Stomach (tissue), 9 donors: ENCODE data around the gene SPRR3. TPM values are rescaled to one million over a fixed set of nuclear protein-coding genes. Genes with fewer than 3 reads are reported as not detected.

Experiments
- DNase-seq, 2 donors: peaks; one replicate each; pipeline versions ENCODE4 v3.0.0 to v3.0.0-alpha.2; 2013 to 2019
- H3K27ac ChIP-seq, 5 donors: fragments of 200-600 bp in 4 of 5; sonication (generic) in 4 of 5; one replicate each; pipeline ENCODE4 v1.5.1; 2013 to 2019; ENCODE audit warnings: mild to moderate bottlenecking in 1 of 5, moderate library complexity in 1 of 5
- H3K27me3 ChIP-seq, 3 donors: fragments of 200-600 bp; sonication (generic); one replicate each; pipeline ENCODE4 v1.5.1; 2017 to 2019; ENCODE audit warnings: mixed run types in 1 of 3
- H3K36me3 ChIP-seq, 4 donors: fragments of 200-600 bp; sonication (generic); 1 replicate in 3 of 4; 2 replicates in 1 of 4; pipeline ENCODE4 v1.5.1; 2016 to 2019
- H3K4me1 ChIP-seq, 4 donors: fragments of 200-600 bp; sonication (generic); one replicate each; pipeline ENCODE4 v1.5.1; 2016 to 2019
- H3K4me3 ChIP-seq, 4 donors: fragments of 200-600 bp; sonication (generic) in 3 of 4; one replicate each; pipeline ENCODE4 v1.5.1; 2016 to 2019; ENCODE audit warnings: mild to moderate bottlenecking in 1 of 4
- H3K9me3 ChIP-seq, 4 donors: fragments of 200-600 bp; sonication (generic); one replicate each; pipeline ENCODE4 v1.5.1; 2016 to 2019
- CTCF ChIP-seq, 7 experiments: fragments of 450-650 bp in 4 of 7; fragments of 200-600 bp in 3 of 7; sonication (generic) in 3 of 7; IDR thresholded peaks; one replicate each; pipeline ENCODE4 v1.5.1; 2016 to 2019; ENCODE audit warnings: antibody characterized with exemption in 7 of 7, control low read depth in 2 of 7, mild to moderate bottlenecking in 1 of 7
- EP300 ChIP-seq: sonication (generic); formaldehyde crosslinking; IDR thresholded peaks from one replicate; pipeline ENCODE4 v1.6.1; 2017; ENCODE audit warnings: antibody characterized with exemption
- POLR2A ChIP-seq, 4 donors: fragments of 450-650 bp; IDR thresholded peaks; one replicate each; pipeline ENCODE4 v1.6.1; 2016; ENCODE audit warnings: antibody characterized with exemption in 4 of 4, control low read depth in 2 of 4, mild to moderate bottlenecking in 1 of 4, moderate library complexity in 1 of 4
- POLR2AphosphoS5 ChIP-seq, 3 donors: sonication (generic); formaldehyde crosslinking; IDR thresholded peaks; one replicate each; pipeline ENCODE4 v1.6.1; 2016; ENCODE audit warnings: antibody characterized with exemption in 3 of 3
- WGBS, 5 donors: extraction: QIAGEN DNeasy Blood & Tissue Kit in 3 of 5; methylation state at CpG; one replicate each; pipeline versions ENCODE4 v1.1.5 to v1.1.7; 2013 to 2018; 5-methylcytosine and 5-hydroxymethylcytosine counted together
- intact Hi-C: fragments of 100-400 bp; cut with DNase I; formaldehyde crosslinking; loops from one replicate; pipeline ENCODE4 v1.15.1; 2023; ENCODE audit warnings: low total_unique reads
- polyA plus RNA-seq, 3 donors: library from polyadenylated mRNA; stranded (reverse); fragments of 200-250 nt; gene quantifications; one replicate each; pipeline ENCODE4 v1.2.3, GENCODE V29; 2013
- total RNA-seq, 5 donors: library from RNA; depleted of rRNA; stranded (reverse); fragments of >200 nt; gene quantifications; one replicate each; pipeline versions ENCODE4 v1.1.0 to v1.2.3, GENCODE V29; 2014 to 2016
- donor health status: healthy with polysubstance abuse.
- donor health status: Bipolar disorder and iron deficiency.
- donor health status: healthy.

The SPRR3 gene
- total and polyA plus RNA-seq, 8 donors = 3.1 to 932 (median 12.8) TPM; not detected in 5

- H3K4me3 ChIP-seq = no peak overlapping the region
- H3K4me1 ChIP-seq = no peaks in the 10 kb centered on the region
- intact Hi-C loops = no loop called here
- no peaks in the 10 kb centered on the region for H3K36me3 ChIP-seq
- no peak overlapping the region for H3K27ac ChIP-seq
- 62 to 88% (median 80%) methylated on average over 2 of the region's 2 CpGs for WGBS, 5 donors
- H3K27me3 ChIP-seq = peaks cover 0 to 3% (median 0%) of the 10 kb centered on the region in 3 donors
- no peak for DNase-seq
- H3K9me3 ChIP-seq = no peaks in the 10 kb centered on the region
- TF ChIP-seq EP300 (no peak), POLR2AphosphoS5 (IDR thresholded peaks at IDR 0.05) (no peak), CTCF (IDR thresholded peaks at IDR 0.05) (no peak), POLR2A (IDR thresholded peaks at IDR 0.05) (no peak)
Measured at GRCh38 chr1:152969036-152969435, 32.5 kb upstream of the SPRR3 start.

GRCh38 chr1:152970495-152970894, 31.1 kb upstream of the SPRR3 start, which contains the start of gene SPRR4:
TSS of gene SPRR4 (plus strand) at chr1:152970648. CDS start at chr1:152971891, 1,243 bp downstream.
- WGBS, 5 donors = 88 to 93% (median 90%) methylated on average over 6 of the region's 6 CpGs
- no peak for DNase-seq
- TF ChIP-seq EP300 = no peak
- no peak for TF ChIP-seq POLR2A (IDR thresholded peaks at IDR 0.05)
- no peak for TF ChIP-seq POLR2AphosphoS5 (IDR thresholded peaks at IDR 0.05)
- no peak for TF ChIP-seq CTCF (IDR thresholded peaks at IDR 0.05)
- no peak within 1 kb of the TSS for H3K27ac ChIP-seq
- H3K36me3 ChIP-seq = no peaks in the 10 kb centered on the region
- no peaks in the 10 kb centered on the region for H3K9me3 ChIP-seq
- H3K4me1 ChIP-seq = no peaks in the 10 kb centered on the region
- intact Hi-C loops = no loop called here
- peaks cover 0 to 3% (median 0%) of the 10 kb centered on the region in 3 donors for H3K27me3 ChIP-seq
- H3K4me3 ChIP-seq = no peak within 1 kb of the TSS

- Histone ChIP-seq H3K9me3 (no peaks in the 10 kb centered on the region), H3K27me3 (peaks cover 0 to 3% (median 0%) of the 10 kb centered on the region in 3 donors), H3K36me3 (no peaks in the 10 kb centered on the region), H3K4me3 (no peak overlapping the region), H3K27ac (no peak overlapping the region), H3K4me1 (no peaks in the 10 kb centered on the region)
- 76 to 80% (median 79%) methylated on average over 4 of the region's 4 CpGs for WGBS, 5 donors
- DNase-seq = no peak
- intact Hi-C loops = no loop called here
- TF ChIP-seq EP300 (no peak), POLR2A (IDR thresholded peaks at IDR 0.05) (no peak), POLR2AphosphoS5 (IDR thresholded peaks at IDR 0.05) (no peak), CTCF (IDR thresholded peaks at IDR 0.05) (no peak)
Measured at GRCh38 chr1:152972196-152972886, 29.2 kb upstream of the SPRR3 start.

GRCh38 chr1:152976688-152977087, 24.9 kb upstream of the SPRR3 start:
- Histone ChIP-seq H3K4me3 (no peak overlapping the region), H3K27ac (no peak overlapping the region), H3K4me1 (no peaks in the 10 kb centered on the region), H3K27me3 (peaks cover 0 to 3% (median 0%) of the 10 kb centered on the region in 3 donors), H3K9me3 (no peaks in the 10 kb centered on the region), H3K36me3 (no peaks in the 10 kb centered on the region)
- WGBS, 5 donors = 73 to 87% (median 83%) methylated on average over 1 of the region's 1 CpG
- intact Hi-C loops = no loop called here
- no peak for DNase-seq
- TF ChIP-seq CTCF (IDR thresholded peaks at IDR 0.05) = no peak
